ENCODE measurements around the gene SLC2A9.

GRCh38 chr4:9898596-9899305 is 122.5 kb downstream of the SLC2A9 start:
- TF ChIP-seq FOXM1 (IDR thresholded peaks at IDR 0.05; ENCODE audit: borderline replicate concordance) (no peak), CTBP1 (IDR thresholded peaks at IDR 0.05; ENCODE audit: borderline replicate concordance) (no peak), FOXA1 (IDR thresholded peaks at IDR 0.05) (no peak), LEF1 (IDR thresholded peaks at IDR 0.05; ENCODE audit: borderline replicate concordance) (no peak), L3MBTL2 (conservative IDR thresholded peaks at IDR 0.05) (no peak), TARDBP (IDR thresholded peaks at IDR 0.05) (no peak)
